GM12872 (cell line): ENCODE results near the gene PRKCE.

Experiments
- CTCF ChIP-seq: IDR thresholded peaks from 3 replicates; pipeline ENCODE4 v1.5.1; 2011; ENCODE audit warnings: low read depth, mild to moderate bottlenecking, low read length, moderate library complexity; ENCODE audit not compliant: insufficient read depth

The PRKCE gene

GRCh38 chr2:46175419-46175818, 523.9 kb downstream of the PRKCE start:
- TF ChIP-seq CTCF, result no peak

GRCh38 chr2:46177461-46178089, 526.1 kb downstream of the PRKCE start:
- no peak for TF ChIP-seq CTCF

GRCh38 chr2:46179037-46179621, 527.7 kb downstream of the PRKCE start:
- no peak for TF ChIP-seq CTCF

GRCh38 chr2:46180189-46180588, 528.7 kb downstream of the PRKCE start:
- TF ChIP-seq CTCF, result no peak

GRCh38 chr2:46181306-46181705, 529.8 kb downstream of the PRKCE start:
- TF ChIP-seq CTCF, result no peak

- TF ChIP-seq CTCF, result no peak
Measured at GRCh38 chr2:46181789-46182530, 530.5 kb downstream of the PRKCE start.

- TF ChIP-seq CTCF, result no peak
Measured at GRCh38 chr2:46183426-46183825, 532.0 kb downstream of the PRKCE start.
